ENCODE measurements around the gene DLK1.

DLK1 gene

DNA sequence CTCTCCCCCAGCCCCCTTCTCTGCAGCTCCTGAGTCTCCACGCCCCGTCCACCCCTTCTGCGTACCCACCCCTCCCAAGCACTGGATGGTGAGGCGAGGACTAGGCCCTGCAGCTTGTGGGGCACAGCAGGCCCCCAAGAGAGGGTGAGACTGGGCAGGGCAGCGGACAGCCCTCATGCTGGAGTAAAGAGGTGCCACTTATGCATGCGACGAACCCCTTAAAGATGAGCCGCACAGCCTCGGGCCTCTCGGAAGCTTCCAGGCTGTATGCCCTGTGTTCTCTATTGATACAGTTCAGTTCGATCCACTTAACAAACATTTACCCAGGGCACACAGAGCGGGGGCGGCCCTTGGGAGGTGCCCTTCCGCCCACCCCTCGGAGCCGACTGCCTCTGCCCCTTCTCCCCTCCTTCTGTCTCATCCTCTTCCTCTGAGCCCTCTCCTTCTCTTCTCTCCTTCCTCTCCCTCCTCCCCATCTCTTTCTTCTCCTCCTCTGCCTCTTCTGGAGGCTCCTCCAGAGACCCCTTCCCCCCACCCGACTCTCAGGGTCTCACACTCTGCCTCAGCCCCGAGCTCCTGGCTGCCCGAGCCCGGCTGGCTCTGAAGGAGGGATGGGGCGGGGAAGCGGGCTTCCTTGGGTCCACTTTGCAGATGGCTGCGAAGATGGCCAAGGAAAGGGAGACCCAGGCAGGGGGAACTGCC lies 32.7 kb upstream of the DLK1 start:
- no peak for DNase-seq

DNA sequence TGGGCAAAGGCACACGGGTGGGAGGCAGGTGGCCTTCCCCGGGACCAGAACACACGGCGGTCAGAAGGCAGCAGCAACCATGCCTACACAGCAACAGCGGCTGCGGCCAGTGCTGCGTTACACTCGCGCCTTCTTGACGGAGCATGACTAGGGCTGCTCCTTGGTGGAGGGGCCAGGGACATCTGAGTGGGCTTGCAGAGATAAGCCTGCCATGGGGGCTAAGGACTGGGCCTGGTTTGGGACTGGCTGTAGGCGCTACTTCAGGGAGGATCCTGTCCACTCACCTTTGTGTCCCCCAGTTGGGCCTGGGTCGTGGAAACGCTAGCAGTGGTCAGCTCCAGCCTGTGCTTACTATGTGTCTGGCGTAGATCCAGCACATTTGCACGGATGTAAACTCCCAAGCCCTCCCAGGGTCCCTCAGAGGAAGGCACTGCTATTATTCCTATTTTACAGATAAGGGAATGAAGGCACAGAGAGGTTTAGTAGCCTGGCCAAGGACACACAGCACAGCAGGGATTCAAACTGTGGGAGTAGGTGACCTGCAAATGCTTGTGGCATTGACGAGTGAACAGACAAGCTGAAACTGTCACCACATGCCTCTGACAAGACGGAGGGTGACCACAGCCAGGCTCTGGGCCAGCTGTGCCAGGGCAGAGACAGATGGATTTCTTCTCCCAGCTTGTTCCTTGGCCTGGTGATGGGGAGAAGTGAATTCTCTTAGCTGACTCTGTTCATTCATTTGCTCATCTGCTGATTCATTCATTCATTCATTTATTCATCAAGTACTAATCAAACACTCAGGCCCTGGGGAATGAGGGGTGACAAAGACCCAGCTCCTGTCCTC lies 31.9 kb upstream of the DLK1 start:
- no peak for DNase-seq

DNA sequence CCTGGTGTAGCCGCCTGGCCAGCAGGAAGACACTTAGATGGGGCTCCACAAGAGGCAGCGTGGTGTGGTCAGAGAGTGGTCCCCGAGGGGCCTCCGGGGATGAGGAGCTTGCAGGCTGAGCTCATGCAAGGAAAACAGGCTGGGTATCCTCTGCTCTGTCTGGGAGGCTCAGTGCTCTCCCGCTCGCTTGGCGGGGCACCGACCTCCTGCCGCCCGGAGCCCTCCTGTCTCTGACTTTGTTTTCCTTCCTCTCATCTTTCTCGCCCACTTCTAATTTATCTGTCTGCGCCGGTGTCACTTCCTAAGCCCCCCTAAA lies 31.3 kb upstream of the DLK1 start:
- no peak for DNase-seq

DNA sequence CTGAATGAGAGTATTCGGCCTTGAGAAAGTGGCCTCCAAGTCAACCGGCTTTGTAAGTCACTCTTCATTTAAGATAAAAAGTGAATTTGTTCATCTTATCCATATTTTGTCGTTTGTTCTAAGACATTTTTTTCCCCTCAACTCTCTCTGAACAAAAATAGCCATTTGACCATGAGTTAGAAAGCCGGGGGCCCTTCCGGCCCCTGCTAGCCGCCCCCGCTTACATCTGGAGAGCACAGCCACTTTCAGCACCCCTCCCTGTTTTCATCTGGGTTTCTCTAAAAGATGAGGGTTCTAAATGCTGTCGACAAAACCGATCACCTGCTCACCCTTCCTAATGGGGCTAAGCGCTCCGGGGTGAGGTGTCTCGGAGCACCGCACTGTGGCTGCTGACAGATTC lies 30.7 kb upstream of the DLK1 start:
- no peak for DNase-seq

DNA sequence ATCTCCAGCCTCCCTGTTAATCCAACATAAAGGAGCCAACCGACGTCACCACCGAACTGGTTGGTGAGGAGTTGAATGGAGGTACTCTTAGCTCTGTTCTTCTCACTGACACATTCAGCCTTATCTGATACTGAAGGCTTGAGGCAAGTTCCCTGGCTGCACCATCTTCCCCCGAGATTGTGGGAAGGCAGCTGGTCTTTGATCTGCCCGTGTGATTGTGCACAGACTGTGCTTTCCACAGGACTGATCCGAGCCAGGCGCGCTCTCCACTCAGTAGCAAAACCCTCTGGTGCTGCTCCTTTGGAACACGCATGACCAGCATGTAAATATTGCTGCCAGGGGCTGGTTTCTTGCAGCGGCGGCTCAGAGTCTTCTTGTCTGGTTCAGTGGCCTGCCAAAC lies 30.1 kb upstream of the DLK1 start:
- no peak for DNase-seq

DNA sequence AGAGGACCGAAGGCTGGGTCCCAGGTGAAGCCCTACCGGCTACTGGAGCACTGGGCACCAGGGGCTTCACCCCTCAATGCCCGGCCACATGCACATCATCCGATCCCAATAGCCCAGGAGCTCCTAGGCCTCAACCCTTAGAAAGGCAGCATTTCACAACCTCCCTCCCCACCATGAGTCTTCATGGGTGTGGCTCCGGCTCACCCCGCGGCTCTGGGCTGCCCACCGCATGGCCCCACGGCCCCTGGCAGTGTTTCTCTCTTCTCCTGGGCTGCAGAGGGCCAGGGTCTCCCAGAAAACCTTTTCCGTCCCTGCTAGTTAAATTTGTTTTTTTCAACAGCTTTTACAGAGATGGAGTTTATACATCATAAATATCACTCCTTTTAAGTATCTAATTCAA lies 28.6 kb upstream of the DLK1 start:
- no peak for DNase-seq

DNA sequence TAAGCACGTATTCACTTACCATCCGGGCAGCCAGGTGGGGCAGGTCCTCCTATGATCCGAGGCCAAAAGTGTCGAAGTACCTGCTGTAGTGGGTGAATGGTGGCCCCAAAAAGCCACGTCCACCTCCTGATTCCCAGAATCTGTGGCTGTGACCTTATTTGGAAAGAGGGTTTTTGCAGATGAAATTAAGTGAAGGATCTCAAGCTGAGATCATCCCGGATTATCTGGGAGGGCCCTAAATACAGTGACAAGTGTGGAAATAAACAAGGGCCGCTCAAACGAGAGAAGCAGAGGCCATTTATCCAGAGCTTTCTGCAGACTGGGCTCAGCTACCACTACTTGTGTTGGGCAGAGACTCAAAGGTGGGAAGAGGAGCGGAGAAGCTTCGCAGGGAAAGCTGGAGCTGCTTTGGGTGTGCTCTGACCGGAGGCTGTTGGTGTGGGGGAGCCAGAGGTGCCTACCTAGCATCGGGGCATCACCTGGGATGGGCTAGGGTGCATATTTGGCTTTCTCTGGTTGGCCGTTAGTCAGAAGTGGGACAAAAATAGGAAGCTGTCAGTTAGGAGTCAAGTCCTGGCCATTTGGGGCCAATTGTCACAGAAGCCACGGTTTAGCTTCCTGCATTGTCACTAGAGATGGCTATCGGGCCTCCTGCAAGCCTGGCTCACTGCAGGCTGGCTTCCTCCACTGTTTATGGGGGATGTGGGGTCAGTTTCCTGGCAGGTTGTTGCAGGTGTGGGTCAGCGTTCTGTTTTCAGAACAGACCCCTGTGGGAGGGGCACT lies 27.8 kb upstream of the DLK1 start:
- DNase-seq = no peak

DNA sequence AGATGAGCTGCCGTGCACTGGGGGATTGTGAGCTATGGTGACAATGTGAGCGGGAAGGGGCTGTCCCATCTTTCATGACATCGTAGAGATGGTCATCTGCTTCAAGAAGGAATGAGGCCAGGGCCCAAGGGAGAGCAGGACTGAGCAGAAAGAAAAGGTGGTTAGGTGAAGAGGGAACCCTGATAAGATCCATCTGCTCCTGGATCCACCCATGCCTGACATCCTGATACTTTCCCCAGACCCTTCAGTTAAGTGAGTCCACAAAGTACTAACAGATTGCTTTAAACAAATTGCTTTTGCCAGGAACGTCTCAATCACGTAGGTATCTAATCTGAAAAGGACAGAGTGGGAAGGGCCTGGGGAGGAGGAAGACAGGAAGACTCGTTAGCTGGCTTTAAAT lies 25.4 kb upstream of the DLK1 start:
- DNase-seq = no peak

DNA sequence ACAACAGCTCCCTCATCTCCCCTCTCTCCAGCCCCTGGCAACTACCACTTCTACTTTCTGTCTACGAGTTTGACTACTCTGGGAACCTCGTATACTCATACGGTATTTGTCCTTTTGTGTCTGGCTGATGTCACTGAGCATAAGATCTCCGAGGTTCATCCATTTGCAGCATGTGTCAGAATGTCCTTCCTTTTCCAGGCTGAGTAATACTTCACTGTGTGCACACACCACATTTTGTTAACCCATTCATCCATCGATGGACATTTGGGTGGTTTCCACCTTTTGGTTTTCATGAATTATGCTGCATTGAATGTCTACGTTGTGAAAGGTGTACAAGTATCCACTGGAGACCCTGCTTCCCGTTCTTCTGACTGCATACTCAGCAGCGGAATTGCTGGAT lies 24.1 kb upstream of the DLK1 start:
- no peak for DNase-seq

DNA sequence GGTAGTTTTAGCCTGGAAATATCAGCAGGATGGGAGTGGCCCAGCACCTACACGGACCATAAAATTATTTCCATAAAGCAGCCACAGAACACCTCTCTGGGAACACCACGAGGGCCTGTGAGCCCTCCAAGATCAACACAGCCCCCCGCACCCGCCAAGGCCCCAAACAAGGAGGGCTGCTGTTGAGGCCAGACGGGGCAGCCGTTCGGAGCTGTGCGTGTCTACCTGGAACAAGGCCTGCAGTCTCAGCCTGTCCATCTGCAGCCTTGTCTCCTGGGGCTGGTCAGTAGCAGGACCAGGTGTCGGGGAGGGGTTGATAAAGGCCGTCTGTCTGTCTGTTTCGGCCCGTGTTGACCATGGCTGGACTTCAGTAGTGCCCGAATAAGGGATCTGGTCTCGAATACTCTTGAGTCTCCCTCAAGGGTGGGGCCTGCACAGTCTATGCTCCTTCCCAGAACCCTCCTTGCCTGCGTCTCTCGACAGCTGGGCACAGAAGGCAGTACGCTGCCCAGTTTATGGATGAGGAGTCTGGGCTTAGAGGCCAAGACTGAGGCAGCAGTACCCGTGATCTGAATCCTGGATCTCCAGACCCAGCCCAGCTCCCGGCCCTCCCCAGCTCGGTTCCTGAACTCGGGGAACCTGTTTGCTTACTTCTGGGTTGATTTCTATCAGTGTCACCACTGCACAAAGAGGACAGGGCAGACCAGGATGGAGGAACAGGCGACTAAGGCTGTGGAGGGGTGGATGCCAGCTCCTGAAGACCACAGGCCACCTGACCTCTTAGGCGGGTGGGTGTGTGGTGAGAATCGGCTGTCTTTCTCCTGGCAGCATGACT lies 23.1 kb upstream of the DLK1 start:
- no peak for DNase-seq

DNA sequence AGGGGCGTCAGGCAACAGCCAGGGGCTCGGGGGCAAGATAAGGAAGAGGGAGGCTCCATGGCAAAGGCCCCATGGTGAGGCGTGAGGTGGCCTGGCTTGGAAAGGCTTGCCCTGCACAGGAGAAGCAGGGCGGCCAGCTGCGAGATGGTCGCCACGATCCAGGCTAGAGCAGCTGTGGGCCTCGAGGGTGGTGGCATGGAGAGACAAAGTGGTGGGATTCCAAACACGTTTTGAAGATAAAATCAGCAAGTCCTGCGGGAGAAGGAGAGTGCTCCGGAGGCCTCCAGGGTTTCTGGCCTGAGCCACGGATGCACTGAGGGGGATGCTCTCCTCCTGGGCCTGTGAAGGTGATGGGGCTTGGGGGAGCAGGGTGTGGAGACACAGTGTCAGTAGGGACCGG lies 20.5 kb upstream of the DLK1 start:
- no peak for DNase-seq

DNA sequence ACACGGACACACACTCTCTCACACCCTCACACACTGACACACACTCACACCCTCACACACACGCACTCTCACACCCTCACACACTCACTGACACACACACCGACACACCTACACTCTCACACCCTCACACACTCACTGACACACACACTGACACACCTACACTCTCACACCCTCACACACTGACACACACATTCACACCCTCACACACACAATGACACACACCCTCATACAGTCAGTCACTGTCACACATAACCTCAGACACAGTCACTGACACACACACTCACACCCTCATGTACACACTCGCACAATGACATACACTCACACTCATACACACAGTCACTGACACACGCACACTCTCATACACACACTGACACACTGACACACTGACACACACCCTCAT lies 19.8 kb upstream of the DLK1 start:
- DNase-seq = no peak

DNA sequence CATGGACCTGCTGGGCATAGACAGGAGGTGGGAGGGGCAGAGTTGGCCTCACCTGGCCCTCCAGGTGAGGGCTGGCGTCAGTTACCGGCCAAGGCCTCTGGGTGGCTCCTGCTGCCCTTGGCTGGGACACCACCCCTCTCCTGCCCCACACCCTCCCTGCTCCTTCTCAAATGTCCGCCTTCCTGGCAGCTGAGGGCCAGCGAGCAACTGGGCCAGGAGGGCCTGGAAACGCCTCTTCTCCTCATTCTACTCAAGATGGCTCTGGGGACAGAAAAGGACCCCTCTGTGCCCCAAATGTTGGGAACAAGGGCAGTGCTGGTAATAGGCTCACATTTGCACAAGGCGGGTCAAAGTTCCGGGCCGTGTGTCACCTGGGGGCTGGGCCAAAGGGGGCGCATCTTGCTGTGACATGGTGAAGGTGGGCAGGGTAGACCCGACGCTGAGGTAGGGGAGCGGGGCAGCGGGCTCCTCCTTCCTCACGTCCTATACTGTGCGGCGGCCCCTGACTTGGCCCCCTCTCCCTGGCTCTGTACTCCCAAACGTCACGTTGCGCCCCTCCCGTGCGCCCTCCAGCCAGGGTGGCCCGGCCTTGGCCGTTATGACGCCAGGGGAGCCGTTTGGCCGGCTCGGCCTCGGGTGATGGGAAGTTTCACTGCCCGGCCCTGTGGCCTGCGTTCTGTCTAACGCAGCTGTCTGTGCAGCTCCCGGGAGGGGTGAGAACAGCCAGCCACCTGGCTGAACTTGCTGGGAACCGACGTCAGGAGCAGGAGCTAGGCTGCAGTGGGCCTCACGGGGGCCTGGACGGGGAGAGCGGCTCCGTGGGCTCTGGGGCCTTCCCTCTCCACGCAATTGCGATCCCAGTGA lies 18.0 kb upstream of the DLK1 start:
- no peak for DNase-seq

DNA sequence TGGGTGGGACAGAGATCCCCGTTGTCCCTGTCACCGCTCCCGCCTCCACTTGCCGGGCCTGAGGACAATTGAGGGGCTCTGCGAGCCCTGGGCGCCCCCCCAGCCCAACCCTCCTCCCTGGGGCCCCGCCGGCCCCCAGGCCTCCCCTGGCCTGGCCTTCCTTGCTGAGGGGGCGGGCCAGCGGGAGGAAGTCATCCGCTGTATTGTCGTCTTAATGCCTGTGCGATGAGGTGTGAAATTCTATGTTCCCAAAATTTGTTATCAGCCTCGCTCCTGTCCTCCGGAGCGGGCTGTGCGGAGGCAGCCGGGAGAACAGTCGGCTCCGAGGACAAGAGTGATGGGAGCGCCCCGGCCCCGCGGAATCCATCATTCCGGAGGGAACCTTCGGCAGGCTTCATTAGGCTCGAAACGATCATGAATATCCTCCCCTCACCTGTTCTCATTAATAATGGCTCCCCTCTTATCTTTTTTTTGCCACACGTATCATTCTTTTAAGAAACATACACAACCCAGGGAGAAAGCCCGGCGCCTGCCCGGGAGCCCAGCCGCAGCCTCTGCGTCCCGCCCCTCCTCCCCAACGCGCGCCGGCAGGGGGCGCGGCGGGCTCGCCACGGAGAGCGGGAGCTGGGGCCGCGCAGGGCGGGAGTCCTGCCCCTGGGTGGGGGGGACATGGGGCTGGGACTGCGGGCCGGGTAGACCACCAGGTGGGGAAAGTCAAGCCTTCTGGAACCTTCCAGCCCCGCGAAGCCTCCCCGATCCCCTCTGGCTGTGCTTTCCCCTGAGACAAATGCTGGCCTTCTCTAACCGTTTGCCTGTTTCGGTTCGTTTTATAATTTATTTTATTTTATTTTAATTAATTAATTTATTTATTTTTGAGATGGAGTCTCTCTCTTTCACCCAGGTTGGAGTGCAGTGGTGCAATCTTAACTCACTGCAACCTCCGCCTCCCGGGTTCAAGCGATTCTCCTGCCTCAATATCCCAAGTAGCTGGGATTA lies 17.1 kb upstream of the DLK1 start:
- no peak for DNase-seq

DNA sequence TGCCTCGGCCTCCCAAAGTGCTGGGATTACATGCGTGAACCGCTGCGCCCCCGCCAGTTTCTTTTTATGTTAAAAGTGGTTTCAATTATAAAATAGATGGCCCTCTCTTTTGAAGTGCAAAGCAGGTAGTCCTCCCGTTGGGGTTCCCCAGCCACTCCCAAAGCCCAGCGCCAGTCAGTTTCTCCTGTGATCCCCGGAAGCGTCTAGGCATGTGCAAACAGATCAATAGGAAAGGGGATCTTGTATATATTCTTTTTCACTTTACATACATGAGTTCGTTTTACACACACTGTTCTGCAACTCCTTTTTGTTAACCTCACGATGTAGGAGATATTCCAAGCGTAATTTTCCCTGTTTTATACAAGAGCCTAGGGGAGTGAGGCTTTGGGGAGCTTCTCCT lies 16.3 kb upstream of the DLK1 start:
- no peak for DNase-seq

DNA sequence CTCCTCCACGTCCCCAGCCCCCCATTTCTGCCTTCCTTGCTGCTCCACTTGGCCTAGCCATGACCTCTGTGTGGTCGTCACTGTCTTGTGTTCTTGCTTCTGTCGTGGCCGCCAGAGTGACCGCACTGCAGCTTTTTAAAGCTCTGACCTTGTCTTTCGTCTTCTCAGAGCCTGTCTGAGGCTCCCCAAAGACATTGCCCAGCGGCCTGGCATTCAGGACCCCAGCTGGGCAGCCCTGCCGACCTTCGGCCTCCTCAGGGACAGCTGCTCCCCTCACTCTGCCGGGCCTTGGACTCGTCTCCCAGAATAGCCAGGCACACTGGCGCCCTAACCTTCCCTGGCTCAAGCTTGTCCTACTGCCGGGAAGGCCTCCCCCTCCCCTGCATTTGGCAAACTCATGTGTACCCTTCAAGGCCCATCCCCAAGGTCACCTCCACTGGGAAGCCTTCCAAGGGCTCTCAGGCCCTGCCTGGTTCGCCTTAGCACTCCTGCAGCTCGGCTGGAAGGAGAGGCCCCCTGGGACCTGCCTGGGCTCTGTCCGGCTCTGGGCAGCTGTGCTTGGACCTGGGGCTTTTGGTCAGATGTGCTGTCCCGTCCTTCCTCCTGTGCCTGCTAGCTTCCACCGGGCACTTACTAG lies 15.7 kb upstream of the DLK1 start:
- DNase-seq = no peak

DNA sequence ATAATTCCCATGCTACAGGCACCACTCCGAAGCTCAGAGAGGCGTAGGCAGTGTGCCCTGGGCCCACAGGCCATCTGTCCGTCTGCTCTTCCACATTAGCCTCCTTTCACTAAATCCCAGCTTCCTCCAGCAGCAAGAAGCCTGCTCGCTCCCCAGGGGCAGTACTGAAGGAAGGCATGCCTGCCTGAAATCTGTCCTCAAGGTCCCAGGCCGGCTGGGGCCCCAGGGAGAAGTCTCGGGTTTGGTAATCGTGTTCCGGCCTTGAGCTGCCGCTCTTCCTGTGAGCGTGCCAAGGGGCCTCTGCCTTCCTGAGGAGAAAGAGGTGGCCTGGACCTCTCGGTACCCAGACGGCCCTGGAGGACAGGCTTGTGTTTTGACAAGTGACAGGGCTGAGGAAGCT lies 15.2 kb upstream of the DLK1 start:
- no peak for DNase-seq

DNA sequence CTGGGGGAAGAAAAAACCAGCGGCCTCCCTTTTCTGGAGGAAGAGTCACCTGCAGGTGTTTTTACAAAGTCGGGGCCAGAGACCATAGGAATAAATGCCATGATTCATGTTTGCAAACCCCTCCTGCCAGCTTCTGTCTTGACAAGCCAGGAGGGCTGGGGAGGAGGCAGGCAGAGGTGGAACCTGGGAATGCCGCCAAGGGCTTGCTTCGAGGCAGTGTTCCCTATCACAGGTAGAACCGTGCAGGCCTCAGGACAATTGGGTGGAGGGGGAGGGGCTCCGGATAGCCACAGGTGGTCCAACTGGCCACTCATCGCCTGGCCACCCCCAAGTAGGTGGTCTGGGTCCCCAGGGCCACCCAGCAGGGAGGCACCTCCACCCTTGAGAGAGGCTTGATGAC lies 14.2 kb upstream of the DLK1 start:
- no peak for DNase-seq

DNA sequence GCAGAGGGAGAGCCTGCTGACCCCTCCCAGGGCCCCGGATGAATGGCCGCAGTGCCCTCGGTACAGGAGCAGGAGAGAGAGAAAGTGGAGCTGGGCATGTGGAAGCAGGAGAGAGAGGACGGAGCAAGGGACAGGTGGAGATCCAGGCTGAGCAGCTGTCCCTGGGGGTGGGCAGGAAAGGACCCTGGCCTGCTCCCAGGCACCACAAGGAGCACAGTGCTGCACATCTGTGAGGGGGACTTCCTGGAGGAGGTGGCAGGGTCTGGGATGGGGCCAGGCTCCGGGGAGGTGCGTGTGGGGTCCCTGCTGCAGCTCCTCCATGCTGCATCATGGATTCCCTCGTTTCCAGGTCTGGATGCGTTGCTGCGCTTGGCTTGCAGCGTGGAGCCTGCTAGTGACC lies 13.0 kb upstream of the DLK1 start:
- no peak for DNase-seq

DNA sequence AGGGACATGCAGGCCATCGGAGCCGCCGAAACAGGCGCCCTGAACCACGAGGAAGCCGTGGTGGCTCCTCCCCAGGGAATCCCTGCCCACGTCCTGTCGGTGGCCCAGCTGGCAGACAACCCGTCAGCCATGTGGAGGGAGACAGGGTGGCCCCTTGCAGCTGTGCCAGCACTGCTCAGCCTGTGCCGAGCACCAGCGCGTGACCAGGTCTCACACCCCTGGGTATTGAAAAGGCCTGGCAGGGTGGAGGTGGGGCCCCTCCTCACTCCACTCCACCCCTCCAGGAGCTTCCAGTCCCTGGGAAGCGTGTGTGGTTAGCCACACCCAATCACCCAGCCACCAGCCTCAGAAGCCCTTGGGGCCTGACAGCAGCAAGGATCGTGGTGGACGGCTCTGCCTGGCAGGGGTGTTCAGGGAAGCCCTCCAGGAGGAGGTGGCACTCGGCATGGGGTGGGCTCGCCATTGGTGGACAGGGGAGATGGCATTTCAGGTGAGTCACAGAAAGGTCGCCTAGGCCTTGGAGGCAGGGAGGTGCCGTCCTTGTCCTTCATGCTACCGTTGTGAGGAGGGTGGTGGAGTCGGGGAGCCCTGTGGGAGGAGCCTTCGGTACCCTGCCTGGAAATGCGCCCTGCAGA lies 12.3 kb upstream of the DLK1 start:
- peak; percentile 48 for DNase-seq
